ENCODE measurements around the gene TDRD6.

- TF ChIP-seq POLR2AphosphoS5 (IDR thresholded peaks at IDR 0.05), result no peak
- no peak for TF ChIP-seq CTCF (IDR thresholded peaks at IDR 0.05)
Observed at GRCh38 chr6:46677314-46677654, 10.4 kb upstream of the TDRD6 start.

Measured in breast epithelium (tissue), 3 donors.